Activated CD4-positive, CD25-positive, alpha-beta regulatory T cell treated with anti-CD3 and anti-CD28 coated beads, Interleukin-2, amount 50 U/mL, for 72 hours (primary cell): ENCODE measurements around the gene AP2A1.

ENCODE experiments used
- DNase-seq: peaks from one replicate; pipeline ENCODE4 v3.0.0; 2021

AP2A1 gene

DNA sequence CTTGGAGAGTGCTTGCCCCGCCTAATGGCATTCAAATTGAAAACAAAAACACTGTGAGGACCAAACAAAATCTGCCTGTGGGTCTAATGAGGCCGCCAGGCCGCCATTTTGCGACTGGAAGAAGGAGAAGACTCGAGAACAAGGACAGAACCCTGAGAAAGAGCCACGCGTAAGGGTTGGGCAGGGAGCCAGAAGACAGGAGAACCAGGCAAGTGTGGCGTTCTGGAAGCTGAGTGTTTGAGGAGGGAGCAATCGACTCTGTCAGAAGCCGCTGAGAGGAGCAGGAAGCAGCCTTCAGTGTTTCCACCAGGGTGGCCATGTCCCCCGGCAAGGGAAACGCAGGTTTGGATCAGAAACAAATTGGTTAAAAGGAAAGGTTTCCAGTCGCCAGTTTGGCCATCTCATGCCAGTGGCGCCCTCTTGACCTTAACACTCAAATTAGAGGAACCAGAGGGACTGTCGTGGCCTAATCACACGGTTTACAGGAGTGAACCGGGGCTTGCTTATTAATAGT lies 74.0 kb downstream of the AP2A1 start:
- no peak for DNase-seq

DNA sequence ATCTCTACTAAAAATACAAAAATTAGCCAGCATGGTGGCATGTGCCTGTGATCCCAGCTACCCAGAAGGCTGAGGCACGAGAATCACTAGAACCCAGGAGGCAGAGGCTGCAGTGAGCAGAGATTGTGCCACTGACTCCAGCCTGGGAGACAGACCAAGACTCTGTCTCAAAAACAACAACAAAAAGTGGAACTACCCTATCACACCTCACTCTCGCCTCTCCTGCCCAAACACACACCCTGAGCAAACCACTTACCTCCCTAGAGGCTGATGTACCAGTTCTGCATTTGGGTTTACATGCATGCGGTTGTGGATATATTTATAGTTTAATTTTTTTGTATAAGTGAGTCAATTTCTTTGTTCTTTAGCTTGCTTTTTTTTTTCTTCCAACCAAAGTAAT lies 76.5 kb downstream of the AP2A1 start:
- DNase-seq = no peak

DNA sequence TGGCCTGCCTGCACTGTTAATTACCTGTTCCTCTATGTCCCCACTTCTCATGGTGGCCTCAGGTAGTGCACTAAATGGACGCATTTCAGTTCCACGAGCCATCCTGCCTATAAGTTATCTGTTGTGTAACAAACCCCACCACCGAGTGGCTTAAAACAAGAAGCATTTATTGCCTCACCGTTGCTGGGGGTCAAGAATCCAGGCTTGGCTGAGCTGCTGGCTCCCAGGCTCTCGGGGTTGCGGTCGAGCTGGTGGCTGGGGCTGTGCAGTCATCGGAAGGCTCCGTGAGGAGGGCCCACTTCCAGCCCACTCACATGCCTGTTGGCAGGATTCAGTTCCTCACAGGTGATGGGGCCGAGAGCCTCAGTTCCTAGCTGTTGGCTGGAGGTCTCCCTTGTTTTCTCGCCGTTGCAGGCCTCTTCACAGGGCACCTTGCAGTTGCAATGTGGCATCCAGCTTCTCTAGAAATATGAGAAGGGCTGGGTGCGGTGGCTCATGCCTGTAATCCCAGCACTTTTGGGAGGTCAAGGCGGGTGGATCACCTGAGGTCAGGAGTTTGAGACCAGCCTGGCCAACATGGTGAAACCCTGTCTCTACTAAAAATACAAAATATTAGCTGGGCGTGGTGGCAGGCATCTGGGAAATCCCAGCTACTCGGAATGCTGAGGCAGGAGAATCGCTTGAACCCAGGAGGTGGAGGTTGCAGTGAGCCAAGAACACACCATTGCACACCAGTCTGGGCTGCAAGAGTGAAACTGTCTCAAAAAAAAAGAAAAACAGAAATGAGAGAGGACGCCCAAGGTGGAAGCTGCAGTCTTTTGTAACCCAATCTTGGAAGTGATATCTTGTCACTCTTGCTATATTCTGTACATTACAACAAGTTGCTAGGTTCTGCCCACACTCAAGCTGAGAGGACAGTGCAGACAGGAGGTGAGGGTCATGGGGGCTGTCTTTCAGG lies 77.6 kb downstream of the AP2A1 start:
- DNase-seq = no peak

DNA sequence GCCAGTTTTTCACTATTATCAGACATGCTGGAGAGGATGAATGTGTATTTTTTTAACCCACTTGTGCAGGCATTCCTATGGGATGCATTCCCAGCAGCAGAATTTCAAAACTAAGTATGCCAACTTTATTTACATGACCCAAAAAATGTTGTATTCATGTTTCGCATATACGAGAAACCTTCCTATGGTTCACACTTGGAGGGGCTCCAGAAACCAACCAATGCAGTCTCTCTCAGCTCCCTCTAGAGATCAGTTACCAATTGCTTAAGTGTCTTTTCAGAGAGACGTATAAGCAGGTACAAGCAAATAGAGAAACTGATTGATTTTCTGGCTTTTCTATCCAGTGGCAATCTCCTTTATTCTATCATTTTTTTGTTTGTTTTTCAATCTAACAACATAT lies 78.6 kb downstream of the AP2A1 start:
- DNase-seq = no peak

DNA sequence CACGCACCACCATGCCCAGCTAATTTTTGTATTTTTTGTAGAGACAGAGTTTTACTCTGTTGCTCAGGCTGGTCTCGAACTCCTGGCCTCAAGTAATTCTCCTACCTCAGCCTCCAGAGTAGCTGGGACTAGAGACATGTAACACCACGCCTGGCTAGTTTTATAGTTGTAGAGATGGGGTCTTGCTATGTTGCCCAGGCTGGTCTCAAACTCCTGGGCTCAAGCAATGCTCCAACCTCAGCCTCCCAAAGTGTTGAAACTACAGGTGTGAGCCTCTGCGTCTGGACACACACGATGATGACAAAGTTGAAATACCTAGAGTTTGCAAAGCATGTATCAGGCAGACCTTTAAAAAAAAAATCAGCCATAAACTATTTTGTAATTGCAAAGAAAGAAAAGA lies 79.6 kb downstream of the AP2A1 start:
- no peak for DNase-seq

DNA sequence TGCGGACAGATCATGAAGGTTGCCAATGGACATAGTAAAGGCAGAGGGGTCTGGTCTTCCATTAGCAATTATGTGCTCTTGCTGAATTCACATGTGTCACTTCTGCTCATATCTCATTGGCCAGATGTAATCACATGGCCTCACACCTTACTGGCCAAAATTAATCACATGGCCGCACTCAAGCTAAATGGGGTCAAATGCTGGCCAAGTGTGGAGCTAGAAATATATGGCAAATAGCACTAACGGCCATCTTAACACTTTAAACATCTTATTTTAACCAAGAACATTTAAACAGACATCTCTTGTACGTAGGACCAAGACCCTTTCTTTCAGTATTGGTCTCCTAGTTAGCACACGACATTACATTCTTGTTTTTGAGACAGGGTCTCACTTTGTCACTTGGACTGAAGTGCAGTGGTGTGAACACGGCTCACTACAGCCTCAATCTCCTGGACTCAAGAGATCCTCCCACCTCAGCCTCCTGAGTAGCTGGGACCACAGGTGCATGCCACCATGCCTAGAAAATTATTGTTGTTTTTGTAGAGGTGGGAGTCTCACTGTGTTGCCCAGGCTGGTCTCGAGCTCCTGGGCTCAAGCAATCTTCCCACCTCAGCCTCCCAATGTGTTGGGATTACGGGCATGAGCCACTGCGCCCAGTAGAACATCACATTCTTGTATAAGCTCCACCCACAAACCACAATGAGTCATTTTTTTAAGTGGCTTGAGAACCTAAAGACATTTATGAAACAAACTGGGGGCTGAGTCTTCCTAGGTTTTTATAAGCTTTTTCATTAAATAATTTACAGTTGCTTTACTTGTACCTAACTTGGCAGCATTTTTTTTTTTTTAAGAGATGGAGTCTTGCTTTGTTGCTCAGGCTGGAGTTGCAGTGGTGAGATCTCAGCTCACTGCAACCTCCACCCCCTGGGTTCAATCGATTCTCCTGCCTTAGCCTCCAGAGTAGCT lies 81.2 kb downstream of the AP2A1 start:
- no peak for DNase-seq

DNA sequence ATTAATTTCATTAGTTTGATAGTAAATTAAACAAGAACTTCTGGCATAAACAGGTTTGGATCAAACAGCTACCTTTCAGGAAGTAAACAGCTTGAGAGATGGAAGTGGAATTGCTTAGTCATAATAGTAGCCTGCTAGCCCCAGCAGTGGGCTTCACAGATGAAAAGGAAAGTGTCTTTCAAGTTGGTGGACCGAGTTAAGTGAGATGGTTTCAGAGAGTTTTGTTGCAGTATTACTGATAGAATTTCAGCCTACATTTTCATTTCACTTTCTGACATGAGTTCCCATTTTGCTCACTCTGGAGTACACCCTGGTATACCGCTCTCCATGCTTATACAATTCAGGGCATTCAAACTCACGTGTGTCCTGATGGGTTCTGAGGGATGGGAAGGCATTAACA lies 82.1 kb downstream of the AP2A1 start:
- DNase-seq = no peak

DNA sequence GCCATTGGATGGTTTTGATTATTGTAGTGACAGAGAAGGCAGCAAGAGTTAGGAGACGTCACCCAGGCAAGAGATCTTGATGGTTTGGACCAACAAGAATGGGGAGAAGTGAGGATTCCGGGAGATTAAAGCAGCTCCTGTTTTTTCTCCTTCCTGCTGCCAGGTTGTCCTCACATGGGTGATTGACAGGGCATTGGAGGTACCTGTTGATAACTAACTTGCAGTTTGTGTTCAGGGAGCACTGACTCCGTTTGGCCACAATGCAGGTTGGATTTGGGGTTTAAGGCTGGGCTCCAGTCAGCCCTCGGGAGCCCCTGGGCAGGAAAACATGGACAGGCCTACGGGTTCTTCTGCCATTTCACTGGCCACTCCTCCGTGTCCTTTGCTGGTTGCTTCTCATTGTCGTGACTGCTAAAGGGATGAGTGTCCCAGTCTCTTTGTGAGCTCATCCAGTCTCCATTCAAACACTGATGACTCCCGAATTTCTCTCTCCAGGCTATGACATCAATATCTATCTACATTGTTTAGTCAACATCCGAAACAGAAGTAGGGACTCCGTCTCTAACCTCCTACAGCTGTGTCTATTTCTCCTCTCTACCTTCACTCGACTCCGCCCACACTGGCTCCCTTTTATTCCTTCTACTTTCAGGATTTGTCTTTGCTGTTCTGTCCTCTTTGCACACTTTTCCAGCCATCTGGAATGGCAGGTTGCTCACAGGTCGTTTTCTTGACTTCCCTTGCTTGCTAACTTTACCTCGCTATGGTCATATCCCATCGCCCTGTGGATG lies 82.8 kb downstream of the AP2A1 start:
- DNase-seq = no peak

DNA sequence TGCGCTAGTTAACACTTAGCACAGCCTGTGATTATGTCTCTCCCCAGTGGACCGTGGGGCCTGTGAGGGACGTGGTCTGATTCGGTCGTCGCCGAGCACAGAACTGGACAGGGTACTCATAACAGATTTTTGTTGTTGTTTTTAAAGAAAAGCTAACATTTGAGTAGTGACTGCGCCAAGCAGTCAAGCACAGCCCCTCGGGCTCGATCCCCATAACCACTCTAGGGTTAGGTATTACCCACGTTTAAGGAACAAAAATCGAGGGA lies 83.4 kb downstream of the AP2A1 start:
- no peak for DNase-seq

DNA sequence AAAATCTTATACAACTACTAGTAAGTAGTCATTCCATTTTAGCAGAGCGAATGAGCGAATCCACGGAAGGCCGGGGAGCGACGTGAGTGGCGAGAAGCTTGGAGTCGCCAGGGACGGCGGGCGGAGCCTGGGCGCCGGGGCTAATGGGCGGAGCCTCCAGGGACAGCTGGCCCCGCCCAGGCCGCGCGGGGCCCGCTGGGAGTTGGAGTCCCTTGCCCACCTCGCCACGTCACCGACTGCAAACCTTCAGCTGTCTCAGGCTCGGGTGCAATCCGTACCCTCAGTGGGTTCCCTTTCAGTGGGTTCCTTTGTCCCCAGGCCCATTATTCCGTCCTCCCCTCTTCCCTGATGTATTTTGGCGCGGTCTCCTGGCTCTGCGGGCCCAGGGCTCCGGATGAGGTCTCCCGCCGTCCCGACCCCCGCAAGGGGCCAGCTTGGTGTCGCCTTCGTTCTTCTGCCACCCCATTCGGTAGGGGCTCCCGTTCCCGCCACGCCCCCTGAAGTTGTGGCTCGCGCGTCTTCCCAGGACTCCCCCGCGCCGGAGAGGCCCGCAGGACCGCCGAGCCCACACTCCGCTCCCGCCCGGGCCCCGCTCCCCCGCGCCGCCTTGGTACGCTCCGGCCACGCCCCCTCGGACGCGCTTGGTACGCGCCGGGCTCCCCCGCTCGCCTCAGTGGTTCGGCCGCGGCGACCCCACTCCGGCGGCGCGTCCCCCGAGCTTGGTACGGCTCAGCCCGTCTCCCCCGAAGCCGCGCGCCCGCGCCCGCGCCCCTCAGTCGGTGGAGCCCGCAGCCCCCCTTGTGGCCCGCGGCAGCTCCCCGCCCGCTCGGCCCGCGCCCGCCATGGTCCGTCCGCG lies 83.9 kb downstream of the AP2A1 start, which contains the start of gene PTOV1:
PTOV1 (plus strand) TSS at position 673 of the 856 bp plus-strand sequence.
- DNase-seq = peak; percentile 93

DNA sequence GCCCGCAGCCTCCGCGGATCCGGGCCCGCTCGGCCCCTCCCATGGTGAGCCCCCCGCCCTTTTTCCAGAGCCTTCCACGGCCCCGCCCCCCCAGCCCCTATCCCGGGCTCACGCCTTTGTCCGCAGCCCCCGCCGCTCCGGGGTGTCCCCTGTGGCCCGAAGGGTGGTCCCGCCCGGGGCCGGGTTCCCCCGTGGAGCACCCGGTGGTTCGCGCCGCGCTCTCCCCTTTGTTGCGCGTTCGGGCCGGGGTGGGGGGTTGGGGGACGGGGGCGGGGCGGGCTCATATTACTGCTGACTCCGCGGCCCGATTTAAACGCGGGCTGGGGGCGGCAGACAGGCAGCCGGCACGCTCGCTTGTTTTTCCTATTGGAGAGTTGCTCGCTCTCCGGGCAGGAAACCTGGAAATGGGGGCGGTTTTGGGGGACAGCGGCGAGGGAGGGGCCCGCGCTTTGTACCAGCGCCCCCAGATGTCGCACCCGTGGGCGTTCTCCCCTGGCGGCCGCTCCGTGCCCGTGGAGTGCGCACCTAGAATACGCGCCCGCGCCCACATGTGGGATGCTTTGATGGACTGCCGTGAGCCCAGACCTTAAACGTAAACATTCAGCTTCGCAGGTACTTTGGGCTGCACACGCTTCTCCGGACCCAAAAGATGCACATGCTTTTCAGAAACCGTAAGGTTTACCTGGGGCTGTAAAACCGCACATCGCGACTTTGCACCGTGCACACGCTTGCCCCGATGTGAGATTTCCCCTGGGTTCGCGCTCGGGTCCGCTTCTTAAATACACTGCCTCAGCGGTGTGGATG lies 84.9 kb downstream of the AP2A1 start:
- no peak for DNase-seq

DNA sequence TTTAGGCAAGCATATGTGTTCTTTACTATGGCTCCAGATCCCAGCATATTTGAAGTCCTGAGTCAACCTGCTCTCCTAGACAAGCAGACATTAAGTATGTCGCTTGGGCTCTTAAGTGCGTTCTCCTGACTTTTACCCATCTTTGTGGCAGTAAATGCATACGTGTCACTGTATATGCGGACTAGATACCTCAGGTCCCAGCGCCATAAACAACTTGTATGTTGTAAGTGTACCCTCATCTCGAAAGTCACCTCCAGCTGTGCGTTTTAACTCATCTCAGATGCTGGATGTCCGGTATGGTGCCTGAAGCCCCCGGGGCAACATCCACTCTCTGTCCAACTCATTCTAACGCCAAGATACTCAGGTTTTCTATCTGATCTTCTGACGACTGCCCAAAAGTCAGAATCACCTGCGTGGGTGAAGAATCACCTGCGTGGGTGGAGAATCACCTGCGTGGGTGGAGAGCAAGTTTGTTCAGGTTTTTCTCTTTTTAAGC lies 85.9 kb downstream of the AP2A1 start:
- no peak for DNase-seq

DNA sequence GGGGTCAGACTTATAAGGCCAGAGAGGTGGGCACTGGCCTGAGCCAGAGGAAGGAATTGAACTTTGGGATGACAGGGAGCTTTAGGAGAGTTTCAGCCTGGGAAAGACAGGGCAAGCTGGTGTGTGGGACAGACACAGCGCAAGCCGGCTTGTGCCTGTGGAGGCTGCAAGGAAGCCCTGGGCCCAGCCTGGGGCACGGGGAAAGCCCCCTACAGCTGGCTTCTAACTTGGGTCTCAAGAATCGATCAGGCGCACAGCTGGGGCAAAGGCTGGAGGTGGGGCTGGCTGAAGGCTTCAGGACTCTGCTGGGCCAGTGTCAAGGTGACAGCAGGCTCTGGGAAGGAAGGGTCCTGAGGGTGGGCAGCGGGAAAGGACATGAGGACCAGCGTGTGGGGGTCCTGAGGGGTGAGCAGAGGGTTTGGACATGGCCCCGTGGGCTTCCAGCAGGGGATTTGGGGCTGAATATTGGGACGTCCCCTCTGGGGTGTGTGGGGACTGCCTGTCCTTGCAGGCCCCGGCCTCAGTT lies 87.1 kb downstream of the AP2A1 start:
- DNase-seq = no peak

DNA sequence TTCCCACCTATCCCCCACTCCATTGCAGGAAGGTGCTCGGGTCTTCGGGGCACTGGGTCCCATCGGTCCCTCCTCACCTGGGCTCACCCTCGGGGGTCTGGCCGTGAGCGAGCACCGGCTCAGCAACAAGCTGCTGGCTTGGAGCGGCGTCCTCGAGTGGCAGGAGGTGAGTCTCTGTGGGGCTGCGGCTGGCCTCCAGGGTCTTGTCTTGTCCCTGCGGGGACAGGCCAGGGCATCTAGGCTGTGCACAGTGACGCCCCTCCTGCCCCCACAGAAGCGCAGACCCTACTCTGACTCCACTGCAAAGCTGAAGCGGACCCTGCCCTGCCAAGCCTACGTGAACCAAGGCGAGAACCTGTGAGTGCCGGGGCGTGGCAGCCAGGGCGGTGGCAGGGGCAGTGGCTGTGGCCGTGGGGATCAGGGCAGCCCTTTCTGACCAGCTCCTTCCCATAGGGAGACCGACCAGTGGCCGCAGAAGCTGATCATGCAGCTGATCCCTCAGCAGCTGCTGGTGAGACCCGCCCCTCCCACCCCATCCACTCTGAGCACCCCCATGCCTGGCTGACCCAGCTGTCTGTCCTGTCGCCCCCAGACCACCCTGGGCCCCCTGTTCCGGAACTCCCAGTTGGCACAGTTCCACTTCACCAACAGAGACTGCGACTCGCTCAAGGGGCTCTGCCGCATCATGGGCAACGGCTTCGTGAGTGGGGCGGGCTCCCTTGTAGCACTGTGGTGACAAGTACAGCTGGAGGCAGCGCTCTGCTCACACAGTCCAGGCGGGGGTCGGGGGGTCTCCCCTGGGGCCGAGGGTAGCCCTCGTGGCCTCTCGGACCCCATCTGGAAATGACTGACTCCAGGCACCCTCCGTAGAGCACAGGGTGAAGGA lies 87.8 kb downstream of the AP2A1 start:
- no peak for DNase-seq

DNA sequence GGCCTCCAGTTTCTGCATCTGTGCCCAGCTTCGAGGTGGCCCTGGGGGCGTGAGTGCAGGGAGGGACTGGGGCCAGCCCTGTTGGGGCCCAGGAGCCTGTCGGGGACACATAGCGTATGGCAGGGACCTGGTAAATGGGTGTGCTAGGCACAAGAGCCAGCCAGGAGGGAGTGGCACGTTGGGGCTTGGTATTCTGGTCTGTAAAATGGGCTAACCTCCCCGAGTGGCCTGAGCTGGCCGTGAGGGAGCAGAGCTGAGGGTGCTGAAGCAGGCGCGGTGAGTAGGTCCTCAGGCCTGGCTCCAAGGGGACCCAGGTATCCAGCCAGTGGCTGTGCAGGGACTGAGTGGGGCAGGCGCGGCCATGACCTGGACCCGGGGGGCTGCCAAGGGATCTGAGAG lies 88.5 kb downstream of the AP2A1 start:
- no peak for DNase-seq

DNA sequence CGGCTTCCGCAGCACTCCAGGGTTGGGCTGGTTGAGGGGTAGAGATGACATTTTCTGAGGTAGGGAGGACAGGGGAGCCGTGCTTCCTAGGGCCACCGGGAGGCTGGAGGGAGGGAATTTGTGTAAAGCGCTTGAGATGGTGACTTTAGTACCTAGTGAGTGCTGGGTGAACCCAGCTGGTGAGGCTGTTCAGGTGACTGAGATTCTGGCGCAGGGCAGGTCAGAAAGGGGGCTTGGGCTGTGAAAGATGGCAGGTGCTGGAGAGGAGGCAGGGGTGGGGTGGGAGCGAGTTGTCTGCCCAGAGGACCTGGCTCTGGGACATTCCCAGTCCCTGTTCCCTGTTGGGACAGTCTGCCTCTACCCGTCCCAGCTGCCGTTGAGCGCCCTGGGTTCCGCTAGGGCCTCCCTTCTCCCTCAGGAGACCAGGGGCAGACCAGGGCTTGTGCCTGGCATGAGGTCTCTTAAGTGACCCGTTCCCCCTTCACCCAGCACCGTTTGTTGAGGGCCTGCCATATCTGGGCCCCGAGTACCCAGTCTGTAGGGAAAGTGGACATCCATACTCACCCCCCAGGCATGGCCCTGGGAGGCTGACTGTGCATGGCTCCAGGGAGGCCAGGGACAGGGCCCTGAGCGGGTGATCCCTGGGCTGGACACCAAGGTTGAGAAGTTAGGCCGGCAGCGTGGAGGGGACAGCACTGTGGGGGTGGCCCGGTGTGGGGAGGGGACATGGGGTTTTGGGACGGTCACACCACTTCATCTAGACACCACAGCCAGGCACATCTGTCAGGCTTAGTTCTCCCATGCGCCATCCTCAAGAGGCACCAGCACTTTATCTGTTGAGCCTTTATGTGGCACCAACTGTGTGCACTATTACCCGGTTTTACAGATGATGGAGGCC lies 89.1 kb downstream of the AP2A1 start:
- no peak for DNase-seq

DNA sequence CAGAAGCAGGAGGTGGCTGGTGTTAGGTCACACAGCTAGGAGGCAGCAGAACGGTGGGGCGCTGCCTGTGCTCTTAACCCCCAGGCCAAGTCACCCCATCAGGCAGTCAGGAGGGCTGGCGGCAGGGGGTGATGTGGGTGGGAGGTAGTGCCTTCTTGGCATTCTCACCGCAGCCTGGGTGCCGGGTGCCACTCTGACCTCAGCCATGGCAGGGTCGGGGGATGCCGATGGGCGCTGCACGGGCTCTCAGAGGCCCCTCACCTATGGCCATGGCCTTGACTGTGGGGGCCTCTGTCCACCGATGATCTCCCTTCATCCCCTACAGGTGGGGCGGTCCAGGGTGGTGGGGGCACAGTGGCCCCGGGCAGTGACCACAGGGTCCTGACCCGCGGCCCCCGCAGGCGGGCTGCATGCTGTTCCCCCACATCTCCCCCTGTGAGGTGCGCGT lies 89.8 kb downstream of the AP2A1 start:
- DNase-seq = no peak
